NCI-H345 treated with DMSO at 0.1 percent for 48 hours (cell line): Measurements from ENCODE around the gene DNAH8.
A peak's percentile ranks its signal among the peaks of the same experiment; 100 is the strongest.
"Not testable (repeated sequence)": the region's sequence is repeated elsewhere in the genome, so short reads cannot be mapped to it uniquely, and the experiment has no call there.

ENCODE experiments used
- DNase-seq: peaks from one replicate; lab custom pipeline; 2025; ENCODE audit not compliant: unreplicated experiment; lab: John Stamatoyannopoulos, UW

DNAH8 gene

GRCh38 chr6:38715016-38715689 is at the start of gene DNAH8:
Gene DNAH8 (plus strand): TSS chr6:38715311. CDS start chr6:38722810, 7,499 bp downstream.
- no peak for DNase-seq

GRCh38 chr6:38671885-38672467 is 43.1 kb upstream of the DNAH8 start:
- DNase-seq: peak; percentile 46

- no peak for DNase-seq
Observed at GRCh38 chr6:38673397-38674165, 41.5 kb upstream of the DNAH8 start.

- DNase-seq: no peak
Observed at GRCh38 chr6:38676236-38676973, 38.7 kb upstream of the DNAH8 start.

- no peak for DNase-seq
Observed at GRCh38 chr6:38676974-38677544, 38.1 kb upstream of the DNAH8 start.

- DNase-seq: no peak
Observed at GRCh38 chr6:38678178-38678760, 36.8 kb upstream of the DNAH8 start.

- DNase-seq: no peak
Observed at GRCh38 chr6:38679668-38680067, 35.4 kb upstream of the DNAH8 start.

GRCh38 chr6:38681850-38682249 is 33.3 kb upstream of the DNAH8 start:
- no peak for DNase-seq

GRCh38 chr6:38684237-38684636 is 30.9 kb upstream of the DNAH8 start:
- DNase-seq: no peak

- DNase-seq: no peak
Observed at GRCh38 chr6:38684904-38685303, 30.2 kb upstream of the DNAH8 start.

- no peak for DNase-seq
Observed at GRCh38 chr6:38686270-38687042, 28.7 kb upstream of the DNAH8 start.

- DNase-seq: no peak
Observed at GRCh38 chr6:38687043-38687353, 28.1 kb upstream of the DNAH8 start.

- DNase-seq: no peak
Observed at GRCh38 chr6:38687549-38687948, 27.6 kb upstream of the DNAH8 start.

GRCh38 chr6:38688579-38689087 is 26.5 kb upstream of the DNAH8 start:
- no peak for DNase-seq

- DNase-seq: no peak
Observed at GRCh38 chr6:38695227-38695900, 19.7 kb upstream of the DNAH8 start.

GRCh38 chr6:38695933-38696332 is 19.2 kb upstream of the DNAH8 start:
- DNase-seq: no peak

GRCh38 chr6:38696345-38696744 is 18.8 kb upstream of the DNAH8 start:
- no peak for DNase-seq

- DNase-seq: no peak
Observed at GRCh38 chr6:38697846-38698245, 17.3 kb upstream of the DNAH8 start.

GRCh38 chr6:38699702-38700101 is 15.4 kb upstream of the DNAH8 start:
- DNase-seq: not testable (repeated sequence)
